Activated T-helper 1 cell treated with Interleukin-2 at 50 U/mL for 16 hours (primary cell): ENCODE data around the gene TMEM163.

Experiments used
- DNase-seq: peaks from one replicate; pipeline ENCODE4 v3.0.0-alpha.2; 2020; ENCODE audit warnings: low read depth

Gene TMEM163

DNA sequence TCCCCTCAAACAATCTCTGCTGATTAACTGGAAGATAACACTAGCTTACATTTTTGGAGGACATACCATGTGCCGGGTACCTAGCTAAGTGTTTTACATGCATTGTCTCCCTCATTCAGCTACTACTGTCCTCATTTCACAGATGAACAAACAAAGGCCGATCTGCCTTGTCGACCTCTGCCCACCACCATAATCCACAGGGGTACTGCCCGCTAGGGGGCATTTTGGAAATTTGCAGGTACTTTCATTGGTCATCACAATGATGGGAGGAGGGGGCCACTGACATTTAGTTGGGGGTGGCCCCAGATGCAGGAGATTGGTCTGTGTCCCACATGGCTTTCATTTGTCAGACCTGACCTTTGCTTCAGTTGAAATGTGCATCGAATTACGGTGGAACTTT, 3.9 kb upstream of the TMEM163 start:
- DNase-seq = no peak

DNA sequence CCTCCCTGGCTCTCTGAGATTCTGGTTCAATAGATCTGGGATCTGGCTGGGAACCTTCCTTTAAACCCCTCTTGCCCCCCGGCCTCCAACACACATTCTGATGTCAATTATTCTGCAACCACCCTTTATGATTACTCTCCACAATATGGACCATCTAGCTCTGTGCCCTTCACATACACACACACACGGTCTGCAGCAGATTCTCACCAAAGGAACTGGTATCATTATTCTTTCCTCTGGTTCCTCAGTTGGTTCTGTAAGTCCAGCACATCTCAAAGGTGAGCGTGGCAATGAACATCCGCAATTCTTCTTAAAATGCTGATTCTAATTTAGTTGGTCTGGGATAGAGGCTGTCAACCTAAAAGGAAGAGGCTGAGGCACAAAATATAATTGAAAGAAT, 2.8 kb upstream of the TMEM163 start:
- no peak for DNase-seq

DNA sequence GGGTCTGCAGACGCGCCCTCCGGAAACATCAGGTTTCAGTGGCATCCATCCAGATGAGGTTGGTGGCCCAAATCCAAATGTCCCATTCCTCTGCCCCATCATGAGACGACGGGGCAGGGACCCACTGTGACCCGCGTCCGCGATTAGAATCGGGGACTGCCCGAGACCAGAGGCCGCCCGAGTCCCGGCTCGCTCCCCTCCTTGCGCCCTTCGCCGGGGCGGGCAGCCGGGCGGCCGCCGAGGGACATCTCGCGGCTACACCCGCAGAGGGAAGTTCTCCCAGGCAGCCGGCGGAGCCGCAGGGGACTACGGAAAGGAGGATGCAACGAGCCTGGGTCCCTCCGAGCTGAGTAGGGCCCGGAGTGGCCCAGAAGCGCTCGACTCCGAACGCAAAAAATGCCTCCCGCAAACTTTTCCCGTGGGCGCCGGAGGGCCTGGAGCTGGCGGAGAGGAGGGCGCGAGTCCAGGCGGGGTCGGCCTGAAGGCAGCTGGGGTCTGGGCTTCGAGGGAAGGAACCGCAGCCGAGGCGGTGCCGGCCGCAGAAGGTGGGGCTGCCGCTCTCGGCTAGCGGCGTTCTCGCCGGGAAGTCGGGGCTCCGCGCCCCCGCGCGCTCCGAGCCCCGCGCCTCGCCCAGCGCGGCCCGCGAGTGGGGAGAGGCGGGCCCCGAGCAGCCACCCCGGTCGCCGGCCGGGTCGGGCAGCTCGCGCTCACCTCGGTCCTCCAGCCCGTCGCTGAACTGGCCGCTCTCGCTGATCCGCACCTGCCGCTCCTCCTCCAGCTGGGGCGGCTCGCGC, 580 bp downstream of the TMEM163 start:
- DNase-seq = no peak

DNA sequence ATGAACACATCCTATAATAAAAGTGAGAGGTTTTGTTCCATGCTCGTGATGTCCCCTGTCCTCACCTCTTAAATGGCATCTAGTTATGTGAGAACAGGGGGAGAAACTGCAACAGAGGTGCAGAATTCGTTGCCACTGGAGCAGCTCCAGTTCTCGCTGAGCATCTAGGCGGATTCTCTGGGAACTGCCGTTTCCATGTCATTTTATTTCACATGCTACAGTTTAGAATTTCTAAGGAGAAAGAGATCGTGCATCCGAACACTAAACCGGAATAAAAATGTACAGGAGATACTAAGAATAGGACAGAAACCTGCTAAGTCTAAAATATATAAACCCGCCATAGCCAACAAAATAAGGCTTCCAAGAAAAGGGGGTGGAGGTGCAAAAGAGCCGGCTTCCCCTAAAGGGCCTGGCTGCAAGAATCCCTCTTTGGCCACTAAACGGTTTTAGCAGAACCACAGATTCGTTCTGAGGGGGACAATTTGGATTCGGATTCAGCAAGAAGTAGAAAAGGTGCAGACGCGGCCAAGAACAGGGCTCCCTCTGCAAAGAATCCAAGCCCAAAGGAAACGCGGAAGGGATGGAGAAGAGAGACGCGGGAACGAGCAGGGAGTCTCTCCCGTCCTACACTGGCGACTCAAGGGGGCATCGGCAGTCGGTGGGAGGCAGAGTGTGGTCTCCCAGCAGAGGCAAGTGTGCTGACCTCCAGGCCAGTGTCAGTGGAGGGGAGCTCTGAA, 1.3 kb downstream of the TMEM163 start:
- no peak for DNase-seq

DNA sequence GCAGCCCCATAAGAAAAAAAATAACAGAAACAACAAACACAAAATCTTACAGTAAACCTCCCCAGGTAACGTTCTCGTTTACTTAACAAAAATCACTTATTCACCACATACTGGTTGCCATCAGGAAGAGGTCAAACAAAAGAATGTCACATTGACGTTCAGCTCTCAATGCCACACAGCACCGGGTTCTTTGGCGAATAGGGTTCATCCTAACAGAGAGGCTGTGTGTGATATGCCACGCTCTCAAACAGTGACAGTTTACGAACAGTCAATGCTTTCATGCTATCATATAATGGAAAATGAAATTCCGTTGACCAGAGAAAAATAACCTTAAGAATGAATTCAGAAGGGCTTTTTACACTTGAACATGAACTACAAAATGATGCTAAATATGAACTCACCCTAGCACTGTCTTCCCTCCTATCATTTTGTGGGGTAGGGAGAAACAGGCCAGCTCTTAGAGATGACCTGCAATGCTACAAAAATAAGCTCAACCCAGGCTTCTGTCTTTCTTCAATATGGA, 2.0 kb downstream of the TMEM163 start:
- no peak for DNase-seq

DNA sequence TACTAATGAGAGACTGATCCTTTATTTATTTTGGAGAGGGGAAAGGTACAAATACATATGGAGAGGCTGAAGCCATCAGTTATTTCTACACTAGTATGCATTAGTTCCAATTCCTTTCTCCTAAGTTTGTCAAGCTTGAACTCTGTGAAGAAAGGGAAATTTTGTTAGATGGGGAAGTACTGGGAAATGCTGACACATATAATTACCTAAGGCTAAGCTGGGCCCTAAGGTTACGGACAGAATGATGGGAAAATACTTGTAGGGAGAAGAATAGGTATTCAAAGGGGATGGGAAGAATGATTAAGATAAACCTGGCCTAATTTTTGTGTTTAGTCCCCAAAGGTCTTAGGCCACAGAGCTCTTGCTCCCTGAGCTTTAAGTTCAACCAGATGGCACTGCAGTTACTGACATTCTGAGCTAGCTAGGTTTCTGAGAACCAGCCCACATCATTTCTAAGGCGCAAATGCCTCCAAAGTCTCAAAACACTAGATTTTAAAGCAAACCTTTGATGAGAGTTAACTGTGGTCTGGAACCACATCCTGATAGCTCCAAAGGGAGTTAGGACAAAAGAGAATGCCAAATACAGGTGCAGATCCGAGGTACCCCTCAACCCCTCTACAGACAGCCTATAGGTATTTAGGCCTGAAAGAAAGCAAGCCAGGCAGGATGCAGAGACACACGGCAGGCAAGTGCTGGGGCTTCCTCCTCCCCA, 2.7 kb downstream of the TMEM163 start:
- no peak for DNase-seq

DNA sequence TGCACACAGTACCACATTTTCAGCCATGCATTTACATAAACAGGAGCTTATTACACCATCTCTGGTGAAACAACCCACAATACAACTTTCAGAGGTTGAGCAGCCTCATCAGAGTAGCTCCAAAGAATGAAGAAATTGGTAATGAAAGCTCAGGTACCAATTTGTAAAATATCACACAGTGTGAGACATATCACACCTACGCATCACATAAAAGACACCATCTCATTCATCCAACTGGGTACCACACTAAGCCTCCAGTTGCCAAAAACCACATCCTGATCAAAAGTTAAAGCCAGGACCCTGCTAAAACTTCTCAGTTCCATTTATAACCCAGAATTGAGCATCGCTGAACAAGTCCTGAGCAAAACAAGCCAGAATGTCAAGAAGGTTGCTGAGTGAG, 4.6 kb downstream of the TMEM163 start:
- no peak for DNase-seq

DNA sequence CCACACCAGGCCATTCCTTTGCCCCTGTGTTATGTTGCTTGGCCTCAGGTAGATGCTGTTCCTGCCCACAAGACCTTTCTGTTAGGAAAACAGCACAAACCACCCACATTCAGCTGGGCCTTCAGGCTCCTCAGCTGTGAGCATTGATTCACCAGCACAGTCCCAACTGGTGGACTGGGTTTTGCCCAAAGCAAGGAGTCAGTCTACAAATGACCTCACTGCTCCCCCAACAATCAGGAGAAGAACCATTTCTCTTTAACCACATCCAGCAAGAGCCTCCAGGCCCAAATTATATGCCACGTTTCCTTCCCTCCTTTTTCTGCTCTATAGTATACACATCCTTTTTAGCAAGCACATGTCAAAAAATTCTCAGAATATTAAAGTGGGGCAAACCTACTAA, 5.2 kb downstream of the TMEM163 start:
- no peak for DNase-seq

DNA sequence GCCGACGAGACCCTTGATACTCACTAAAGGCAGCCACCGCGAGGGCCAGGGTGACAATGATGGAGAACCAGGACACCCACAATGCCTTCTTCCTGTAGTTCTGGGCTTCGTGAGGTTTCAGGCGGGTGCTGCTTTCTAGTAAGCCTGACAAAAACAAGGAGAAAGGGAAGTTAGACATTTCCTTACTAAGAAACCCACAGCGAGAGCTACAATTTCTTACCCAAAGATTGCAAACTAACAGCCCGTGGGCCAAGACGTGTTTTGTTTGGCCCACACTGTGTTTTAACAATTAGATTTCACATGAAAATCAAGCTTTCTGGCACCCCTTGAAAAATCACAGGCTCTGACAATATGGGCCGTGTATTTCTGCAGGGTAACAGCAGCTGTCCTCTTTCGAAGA, 5.6 kb downstream of the TMEM163 start:
- DNase-seq = no peak

DNA sequence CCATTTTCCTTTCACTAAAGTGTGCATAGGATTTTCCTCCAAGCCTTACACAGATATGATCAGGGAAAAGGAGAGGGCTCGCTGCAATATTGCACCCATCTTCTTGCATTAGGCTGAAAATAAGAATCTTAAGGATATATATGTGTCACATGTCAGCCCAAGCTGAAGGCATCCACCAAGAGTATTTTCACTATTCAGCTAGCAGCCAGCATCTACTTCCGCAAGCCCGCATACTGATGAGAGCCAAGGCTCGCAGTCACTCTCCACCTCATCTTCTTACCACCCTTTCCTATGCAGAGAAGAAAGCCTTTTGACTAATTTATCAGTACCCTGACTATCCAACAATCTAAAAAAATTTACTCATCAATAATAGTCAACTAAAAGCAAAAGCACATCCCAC, 6.1 kb downstream of the TMEM163 start:
- DNase-seq = no peak

DNA sequence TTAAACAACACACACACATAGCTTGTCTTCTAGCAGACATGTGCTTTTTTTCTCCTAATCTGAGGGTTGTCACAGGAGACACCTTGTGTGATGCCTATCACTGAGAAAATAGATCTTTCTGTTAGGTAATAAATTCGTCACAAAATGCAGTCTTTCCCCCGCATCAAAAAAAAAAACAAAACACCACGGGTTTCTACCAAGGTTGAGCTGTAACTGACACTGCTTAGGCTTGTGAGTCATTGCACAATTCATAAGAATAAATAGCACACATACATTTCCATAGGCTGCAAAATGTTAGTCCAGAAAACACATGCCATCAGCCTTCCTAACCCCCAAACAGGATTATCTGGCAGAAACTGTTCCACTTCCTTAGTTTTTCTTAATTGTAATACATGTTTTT, 6.5 kb downstream of the TMEM163 start:
- no peak for DNase-seq

DNA sequence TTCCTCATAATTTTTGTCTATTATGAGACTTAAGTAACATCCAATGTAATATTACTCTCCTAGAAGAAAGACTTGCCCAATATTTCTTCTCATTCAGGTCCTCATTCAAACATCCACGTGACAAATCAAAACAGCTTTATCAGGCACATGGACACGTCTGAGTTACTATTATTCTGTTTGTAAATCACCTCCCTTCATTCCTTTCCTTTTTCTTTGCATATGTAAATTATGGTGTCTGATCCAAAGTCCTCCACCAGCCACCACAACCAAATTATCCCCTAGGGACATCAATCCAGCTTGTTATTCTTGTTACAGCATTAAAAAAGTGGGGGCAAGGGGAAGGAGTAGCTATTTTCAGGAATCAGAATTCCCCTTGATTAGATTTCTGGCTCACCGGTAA, 7.1 kb downstream of the TMEM163 start:
- DNase-seq = no peak

DNA sequence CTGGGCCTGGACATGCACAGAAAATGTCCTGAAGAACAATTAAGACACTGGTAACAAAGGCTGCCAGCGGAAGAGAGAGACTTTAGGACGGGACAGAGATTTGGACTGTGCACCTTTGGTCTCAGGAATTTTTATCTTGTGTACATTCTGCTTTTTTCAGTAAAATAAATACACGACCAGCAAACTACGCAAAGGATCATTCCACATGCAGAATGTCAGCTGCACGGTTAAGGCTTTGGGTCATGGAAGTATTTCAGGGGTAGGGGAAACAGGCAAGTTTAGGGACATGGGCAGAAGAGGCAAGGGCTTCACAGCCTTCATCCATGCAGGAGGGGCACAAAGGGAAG, 11.5 kb downstream of the TMEM163 start:
- no peak for DNase-seq

DNA sequence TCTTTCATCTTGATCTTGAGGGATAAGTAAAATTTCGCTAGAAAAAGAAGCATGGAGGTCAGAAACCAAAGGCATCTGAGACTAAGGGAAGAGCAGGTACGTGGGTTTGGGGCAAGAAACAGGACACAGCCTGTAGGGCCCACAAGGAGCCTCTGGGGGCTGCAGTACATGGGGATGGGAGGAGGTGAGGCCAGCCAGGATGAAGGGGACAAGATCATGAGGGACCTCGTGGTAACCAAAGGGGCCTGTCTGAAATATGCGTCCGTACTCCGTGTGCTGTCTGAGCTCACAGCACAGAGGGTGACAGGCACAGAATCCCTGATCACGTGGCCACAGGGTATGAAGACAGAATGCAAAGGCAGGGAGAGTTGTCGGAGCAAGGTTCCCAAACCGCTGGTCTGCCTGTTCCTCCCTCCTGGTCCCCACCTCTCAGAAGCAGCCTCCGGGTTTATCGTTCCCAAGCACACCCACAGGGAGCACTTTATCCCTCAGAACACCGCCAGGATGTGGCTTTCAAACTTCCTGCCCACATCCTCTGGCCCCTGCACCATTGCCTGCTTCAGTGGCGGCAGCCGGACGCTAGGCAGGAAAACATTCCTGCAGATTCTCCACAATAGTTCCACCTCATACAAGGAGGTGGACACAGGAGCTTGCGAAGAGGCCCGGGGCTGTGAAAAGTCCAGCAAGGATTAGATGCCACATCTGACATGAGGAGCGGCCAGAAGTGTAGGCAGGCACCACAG, 12.0 kb downstream of the TMEM163 start:
- no peak for DNase-seq

DNA sequence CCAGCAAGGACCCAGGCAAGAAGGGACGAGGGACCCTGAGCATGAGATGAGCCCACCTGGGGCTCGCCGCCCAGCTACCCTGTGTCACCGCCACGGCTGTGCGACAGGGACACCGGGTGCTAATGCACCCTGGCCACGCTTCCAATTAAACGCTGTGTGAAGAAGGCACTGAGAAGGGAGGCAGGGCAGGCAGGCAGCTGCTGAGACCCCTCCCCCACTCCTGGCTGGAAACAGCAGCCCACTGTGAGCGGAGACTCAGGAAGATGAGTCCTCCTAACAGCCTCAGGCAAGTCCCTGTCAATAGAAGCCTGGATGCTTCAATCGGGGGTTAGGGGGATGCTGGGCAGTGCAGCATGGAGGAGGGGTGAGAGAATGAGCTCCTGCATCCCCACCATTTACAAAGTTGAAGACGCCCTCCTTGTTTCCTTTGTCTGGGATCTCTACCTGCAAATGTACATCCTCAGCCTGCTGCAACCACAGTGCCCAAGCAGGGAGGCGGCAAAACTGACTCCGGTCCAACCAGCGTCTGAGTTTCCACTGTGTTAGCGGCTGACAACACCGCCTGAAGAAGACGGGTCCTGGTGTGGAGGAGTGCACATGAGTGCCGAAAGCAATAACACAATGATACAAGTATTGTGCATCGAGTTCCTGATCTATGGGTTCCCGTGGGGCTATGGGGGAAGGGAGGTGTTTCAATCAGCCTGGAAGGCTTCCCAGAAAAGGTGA, 12.8 kb downstream of the TMEM163 start:
- no peak for DNase-seq

DNA sequence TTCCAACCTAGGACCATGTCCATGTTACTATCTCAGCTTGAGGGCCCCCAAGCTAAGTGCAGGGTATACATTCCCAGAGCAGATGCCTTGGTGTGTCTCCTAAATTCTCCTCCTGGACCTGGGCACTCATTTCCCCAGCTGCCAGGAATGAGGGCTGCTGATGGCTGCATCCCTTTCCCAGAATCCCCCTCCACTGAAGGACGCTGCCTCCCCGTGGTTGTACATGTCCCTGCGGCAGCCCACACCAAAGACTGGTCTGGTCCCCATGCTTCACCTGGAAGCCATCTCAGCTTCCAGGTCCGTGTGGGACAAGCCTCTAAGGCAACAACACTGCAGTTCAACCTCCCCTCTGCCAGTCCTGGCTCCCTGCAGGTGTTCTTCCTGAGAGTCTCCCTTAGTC, 14.6 kb downstream of the TMEM163 start:
- no peak for DNase-seq

DNA sequence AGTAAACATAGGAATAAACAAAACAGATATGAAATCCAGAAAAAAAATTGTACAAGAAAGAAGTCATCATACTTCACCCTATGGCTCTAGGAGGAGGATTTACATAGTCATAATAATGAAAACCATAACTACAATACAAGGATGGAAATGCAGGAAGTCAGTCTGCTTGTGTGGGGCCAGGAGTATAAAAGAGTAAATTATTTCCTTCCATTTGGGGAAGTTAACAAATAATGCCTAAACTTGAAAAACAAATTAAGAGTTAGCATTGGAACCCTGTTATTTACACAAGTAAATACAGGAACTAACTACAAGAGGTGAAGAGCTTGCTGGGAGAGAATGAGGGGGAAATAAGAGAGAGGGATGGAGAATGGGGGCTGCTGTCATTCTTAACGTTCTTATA, 15.4 kb downstream of the TMEM163 start:
- DNase-seq = no peak

DNA sequence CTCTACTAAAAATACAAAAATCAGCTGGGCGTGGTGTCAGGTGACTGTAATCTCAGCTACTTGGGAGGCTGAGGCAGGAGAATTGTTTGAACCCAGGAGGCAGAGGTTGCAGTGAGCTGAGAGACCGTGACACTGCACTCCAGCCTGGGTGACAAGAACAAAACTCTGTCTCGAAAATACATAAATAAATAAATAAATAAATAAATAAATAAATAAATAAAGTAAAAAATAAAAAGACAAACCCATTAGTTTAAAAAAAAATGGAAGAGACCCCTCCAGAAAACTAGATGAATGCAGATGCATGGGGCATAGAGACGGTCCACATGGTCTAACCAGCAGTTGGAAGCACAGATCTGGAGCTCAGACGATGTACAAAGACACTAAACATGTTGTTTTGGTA, 18.1 kb downstream of the TMEM163 start:
- DNase-seq = no peak

DNA sequence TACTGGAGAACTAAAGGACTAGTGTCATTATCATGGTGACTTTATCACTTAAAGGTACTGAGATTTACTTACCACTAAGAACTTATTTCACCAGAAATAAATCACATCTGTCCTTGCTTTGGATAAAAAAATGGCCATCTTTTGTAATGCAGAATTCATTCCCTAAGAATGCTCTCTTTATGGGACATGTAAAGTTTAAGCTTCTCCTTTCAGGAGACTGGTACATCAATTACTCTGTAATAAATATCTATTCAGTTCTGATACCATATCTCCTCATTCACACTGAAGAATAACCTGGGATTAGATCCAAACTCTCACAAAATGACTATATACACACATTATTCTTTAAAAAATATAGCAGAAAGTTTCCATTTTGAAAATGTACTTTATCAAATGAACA, 24.4 kb downstream of the TMEM163 start:
- DNase-seq = no peak

DNA sequence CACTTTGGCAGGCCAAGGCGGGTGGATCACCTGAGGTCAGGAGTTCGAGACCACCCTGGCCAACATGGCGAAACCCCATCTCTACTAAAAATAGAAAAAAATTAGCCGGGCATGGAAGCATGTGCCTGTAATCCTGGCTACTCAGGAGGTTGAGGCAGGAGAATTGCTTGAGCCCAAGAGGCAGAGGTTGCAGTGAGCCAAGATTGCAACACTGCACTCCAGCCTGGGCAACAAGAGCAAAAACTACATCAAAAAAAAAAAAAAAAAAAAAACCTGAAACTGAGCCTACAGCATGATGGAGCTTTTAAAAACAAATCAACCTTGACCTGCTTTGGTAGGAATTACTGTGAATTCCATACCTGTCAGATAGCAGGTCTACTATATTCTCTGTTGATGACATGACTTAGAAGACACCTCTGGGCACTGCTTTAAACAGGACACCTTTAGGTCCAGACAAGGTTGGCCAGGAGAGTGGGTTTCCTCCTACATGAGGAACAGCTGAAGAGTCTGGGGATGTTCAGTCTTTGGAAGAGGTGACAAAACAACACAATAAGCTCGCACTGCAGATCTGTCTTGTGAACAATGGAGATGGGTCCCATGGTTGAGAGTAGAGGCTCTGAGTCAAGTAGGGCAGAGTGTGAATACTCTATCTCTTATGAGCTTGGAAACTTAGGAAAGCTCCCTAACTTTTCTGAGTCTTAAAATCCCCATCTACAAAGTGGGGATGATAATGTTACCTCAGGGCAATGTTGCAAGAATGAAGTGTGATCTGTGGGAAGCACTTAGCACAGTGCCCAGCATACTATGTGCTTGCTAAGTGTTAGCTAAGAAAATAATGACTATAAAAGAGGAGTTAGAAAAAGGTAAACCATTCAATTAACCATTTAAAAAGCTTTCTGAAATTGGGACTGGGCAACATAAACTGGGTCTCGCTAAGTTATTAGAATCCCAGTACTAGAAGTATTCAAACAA, 25.2 kb downstream of the TMEM163 start:
- no peak for DNase-seq
